Fibroblast of lung (primary cell): ENCODE data around the gene DDX59.

Source experiments
- EZH2 ChIP-seq: IDR thresholded peaks from 2 replicates; pipeline ENCODE4 v1.5.1; 2012; ENCODE audit warnings: low read length, control low read depth, mild to moderate bottlenecking; ENCODE audit errors: missing control alignments
- TF ChIP-seq, protein P1 (sequence below), 2 donors: IDR thresholded peaks in 1 of 2; conservative IDR thresholded peaks in 1 of 2; 1 replicate in 1 of 2; 2 replicates in 1 of 2; pipeline ENCODE4 v1.5.1; 2011 to 2012; ENCODE audit warnings: low read length in 2 of 2, control low read depth in 1 of 2, inconsistent platforms in 1 of 2, low read depth in 1 of 2, mild to moderate bottlenecking in 1 of 2

DNA sequence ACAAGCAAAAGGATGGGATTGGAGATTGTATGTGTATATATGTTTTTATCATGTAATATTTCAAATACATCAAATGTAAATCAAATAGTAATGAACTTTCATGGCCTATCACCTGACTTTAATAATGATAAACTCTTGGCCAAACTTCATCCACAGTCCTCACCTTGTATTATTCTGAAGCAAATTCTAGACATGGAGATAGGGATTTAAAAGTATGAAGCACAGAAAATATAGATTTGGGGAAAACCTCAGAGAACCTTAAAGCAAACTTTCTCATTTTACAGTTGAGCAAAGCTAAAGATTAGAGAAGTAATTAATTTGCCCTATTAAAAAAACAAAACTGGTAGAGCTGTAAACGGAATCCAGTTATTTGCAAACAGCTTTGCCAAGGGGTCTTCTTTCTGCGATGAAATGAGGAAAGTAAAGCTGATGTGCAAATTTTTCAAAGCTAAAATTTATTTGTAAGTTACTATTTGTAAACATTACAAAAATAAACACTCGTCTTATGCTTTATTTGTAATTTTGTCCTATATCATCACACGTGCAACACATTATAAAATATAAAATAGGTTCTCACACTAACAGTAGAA, 29.2 kb downstream of the DDX59 start:
- TF ChIP-seq, protein P1, sequence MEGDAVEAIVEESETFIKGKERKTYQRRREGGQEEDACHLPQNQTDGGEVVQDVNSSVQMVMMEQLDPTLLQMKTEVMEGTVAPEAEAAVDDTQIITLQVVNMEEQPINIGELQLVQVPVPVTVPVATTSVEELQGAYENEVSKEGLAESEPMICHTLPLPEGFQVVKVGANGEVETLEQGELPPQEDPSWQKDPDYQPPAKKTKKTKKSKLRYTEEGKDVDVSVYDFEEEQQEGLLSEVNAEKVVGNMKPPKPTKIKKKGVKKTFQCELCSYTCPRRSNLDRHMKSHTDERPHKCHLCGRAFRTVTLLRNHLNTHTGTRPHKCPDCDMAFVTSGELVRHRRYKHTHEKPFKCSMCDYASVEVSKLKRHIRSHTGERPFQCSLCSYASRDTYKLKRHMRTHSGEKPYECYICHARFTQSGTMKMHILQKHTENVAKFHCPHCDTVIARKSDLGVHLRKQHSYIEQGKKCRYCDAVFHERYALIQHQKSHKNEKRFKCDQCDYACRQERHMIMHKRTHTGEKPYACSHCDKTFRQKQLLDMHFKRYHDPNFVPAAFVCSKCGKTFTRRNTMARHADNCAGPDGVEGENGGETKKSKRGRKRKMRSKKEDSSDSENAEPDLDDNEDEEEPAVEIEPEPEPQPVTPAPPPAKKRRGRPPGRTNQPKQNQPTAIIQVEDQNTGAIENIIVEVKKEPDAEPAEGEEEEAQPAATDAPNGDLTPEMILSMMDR (conservative IDR thresholded peaks at IDR 0.05 in 1 of 2, IDR thresholded peaks at IDR 0.05 in 1 of 2; ENCODE audit: low read depth in 1 of 2, low read length in 2 of 2), result no peak
- TF ChIP-seq EZH2, result no peak
